HG03558 (cell line): ENCODE data around the gene RAB40C.

Source experiments
- ATAC-seq: cut with Tn5 transposase; IDR thresholded peaks from one replicate; pipeline ENCODE4 v1.9.1; 2021; ENCODE audit warnings: moderate number of reproducible peaks; ENCODE audit not compliant: unreplicated experiment; ENCODE audit errors: extremely low read depth

Gene RAB40C

GRCh38 chr16:572865-573650, 16.8 kb upstream of the RAB40C start:
- ATAC-seq: no peak

GRCh38 chr16:574021-574760, 15.7 kb upstream of the RAB40C start:
- no peak for ATAC-seq

DNA sequence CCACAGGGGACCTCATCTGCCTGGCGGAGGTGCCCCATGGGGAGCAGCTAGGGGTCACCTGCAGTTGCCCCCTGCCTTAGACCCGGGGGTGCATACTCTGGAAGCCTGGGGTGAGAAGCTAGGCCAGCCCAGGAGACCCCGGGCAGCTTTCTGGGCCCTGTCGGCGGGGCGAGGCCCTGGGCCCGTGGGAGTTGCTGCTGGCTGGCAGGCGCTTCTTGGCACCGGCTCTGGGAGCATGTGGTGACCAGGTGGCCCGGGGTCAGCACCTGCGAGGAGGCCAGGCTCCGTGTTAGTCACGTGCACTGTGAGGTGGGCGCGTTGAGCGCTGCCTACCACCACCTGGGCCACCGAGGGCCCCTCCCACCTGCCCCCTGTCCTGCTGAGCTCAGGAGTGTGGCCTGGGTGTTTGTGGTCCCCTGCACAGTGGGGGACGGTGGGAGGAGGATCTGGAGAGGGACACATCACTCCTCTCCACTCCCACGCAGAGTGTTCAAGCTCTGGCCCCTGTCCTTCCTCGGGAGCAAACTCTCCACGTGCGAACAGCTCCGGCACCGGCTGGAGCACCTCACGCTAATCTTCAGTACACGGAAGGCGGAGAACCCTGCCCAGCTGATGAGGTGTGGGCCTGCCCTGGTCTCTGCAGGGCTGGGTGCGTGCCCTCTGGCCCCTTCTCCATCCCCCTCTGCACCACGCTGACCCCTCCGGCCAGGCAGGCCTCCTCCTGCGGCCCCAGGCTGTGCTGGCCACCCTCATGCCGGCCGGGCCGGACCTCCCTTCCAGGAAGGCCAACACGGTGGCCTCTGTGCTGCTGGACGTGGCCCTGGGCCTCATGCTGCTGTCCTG, 14.3 kb upstream of the RAB40C start:
- no peak for ATAC-seq

- ATAC-seq: no peak
Observed at GRCh38 chr16:576197-576822, 13.6 kb upstream of the RAB40C start.

GRCh38 chr16:576823-577201, 13.1 kb upstream of the RAB40C start:
- ATAC-seq: no peak

- no peak for ATAC-seq
Observed at GRCh38 chr16:577796-578195, 12.1 kb upstream of the RAB40C start.

DNA sequence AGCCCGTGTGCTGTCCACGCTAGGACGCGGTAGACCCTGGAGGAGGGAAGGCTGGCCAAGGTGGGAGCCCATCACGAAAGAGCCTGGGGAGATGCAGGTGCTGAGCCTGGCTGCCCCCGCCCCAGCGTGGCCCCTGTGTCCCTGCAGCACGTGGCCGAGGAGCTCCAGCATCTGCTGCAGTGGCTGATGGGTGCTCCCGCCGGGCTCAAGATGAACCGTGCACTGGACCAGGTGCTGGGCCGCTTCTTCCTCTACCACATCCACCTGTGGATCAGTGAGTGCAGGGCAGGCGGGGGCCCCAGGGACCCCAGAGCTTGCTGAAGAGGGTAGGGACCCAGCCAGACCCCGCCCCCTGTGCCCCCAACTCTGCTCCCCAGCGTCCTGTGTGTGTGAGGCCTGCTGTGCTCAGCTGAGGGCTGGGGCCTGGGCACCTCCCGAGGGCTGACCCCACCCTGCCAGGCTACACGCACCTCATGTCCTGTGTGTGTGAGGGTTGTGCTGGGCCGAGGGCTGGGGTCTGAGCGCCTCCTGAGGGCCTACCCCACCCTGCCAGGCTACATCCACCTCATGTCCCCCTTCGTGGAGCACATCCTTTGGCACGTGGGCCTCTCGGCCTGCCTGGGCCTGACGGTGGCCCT, 11.5 kb upstream of the RAB40C start:
- no peak for ATAC-seq

DNA sequence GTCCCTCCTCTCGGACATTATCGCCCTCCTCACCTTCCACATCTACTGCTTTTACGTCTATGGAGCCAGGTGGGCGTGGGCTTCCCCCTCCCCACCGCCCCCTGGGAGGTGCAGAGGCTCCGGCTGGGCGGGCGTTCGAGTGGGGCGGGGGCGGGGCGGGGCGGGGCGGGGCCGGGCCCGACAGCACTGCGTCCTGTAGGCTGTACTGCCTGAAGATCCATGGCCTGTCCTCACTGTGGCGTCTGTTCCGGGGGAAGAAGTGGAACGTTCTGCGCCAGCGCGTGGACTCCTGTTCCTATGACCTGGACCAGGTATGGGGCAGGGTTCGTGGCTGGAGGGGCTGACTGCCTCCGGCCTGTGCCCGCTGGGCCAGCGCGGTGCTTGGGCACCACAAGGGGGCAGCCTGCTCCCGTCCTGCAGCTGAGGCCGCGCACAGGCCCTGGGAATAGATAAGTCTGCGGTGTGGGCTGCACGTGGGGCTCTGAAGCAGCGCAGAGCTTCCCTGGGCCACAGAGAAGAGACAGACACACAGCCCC, 10.9 kb upstream of the RAB40C start:
- no peak for ATAC-seq

- ATAC-seq: no peak
Observed at GRCh38 chr16:580141-580945, 9.5 kb upstream of the RAB40C start.

GRCh38 chr16:580946-581498, 8.8 kb upstream of the RAB40C start:
- no peak for ATAC-seq

- ATAC-seq: no peak
Observed at GRCh38 chr16:582218-582613, 7.7 kb upstream of the RAB40C start.

GRCh38 chr16:582614-583331, 7.1 kb upstream of the RAB40C start:
- no peak for ATAC-seq

DNA sequence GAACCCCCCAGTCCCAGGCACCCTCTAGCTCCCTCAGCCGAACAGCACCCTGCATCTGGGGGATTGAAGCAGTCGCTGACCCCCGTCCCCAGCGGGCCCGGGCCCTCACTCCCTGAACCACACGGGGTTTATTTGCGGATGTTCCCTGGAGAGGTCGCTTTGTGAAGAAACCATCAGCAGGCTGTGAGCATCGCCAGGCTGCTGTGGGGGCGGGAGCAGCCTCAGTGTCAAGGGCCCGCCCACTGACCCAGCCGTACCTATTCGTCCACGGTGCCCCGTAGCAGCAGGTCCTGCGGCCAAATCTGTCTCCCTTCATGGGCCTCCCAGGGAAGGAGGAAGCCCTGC, 6.4 kb upstream of the RAB40C start:
- no peak for ATAC-seq

- no peak for ATAC-seq
Observed at GRCh38 chr16:583815-584591, 5.9 kb upstream of the RAB40C start.

GRCh38 chr16:585351-585750, 4.5 kb upstream of the RAB40C start:
- ATAC-seq: no peak

GRCh38 chr16:586047-586644, 3.7 kb upstream of the RAB40C start:
- no peak for ATAC-seq
